OCI-LY1 (cell line): ENCODE results near the gene GPR45.

Experiments used
- H2AFZ ChIP-seq: fragments of 200-600 bp; sonication (generic), shearing (Covaris generic); 2 replicates; pipeline ENCODE4 v1.6.0; 2014; ENCODE audit warnings: antibody characterized with exemption, mild to moderate bottlenecking, low read length
- H3F3A ChIP-seq: fragments of 200-600 bp; sonication (generic), shearing (Covaris generic); 2 replicates; pipeline ENCODE4 v1.6.0; 2014; ENCODE audit warnings: mild to moderate bottlenecking, antibody characterized with exemption, low read length, moderate library complexity; ENCODE audit not compliant: insufficient read depth
- H3K27ac ChIP-seq: fragments of 200-600 bp; sonication (generic); 2 replicates; pipeline ENCODE4 v1.5.1; 2014; ENCODE audit warnings: low read length, mixed run types, mild to moderate bottlenecking, low read depth; ENCODE audit not compliant: poor library complexity, severe bottlenecking
- H3K27me3 ChIP-seq: fragments of 200-600 bp; sonication (generic); 2 replicates; pipeline ENCODE4 v1.6.0; 2014; ENCODE audit warnings: antibody characterized with exemption, mild to moderate bottlenecking, low read length, moderate library complexity; ENCODE audit not compliant: insufficient read depth
- H3K36me3 ChIP-seq: fragments of 200-600 bp; sonication (generic); 2 replicates; pipeline ENCODE4 v1.6.1; 2014; ENCODE audit warnings: mild to moderate bottlenecking, antibody characterized with exemption, low read length, moderate library complexity, mixed read lengths; ENCODE audit not compliant: insufficient read depth
- H3K4me1 ChIP-seq: fragments of 200-600 bp; sonication (generic); 2 replicates; pipeline ENCODE4 v1.5.1; 2014; ENCODE audit warnings: mild to moderate bottlenecking, low read length, moderate library complexity; ENCODE audit not compliant: insufficient read depth, severe bottlenecking
- H3K4me2 ChIP-seq: fragments of 200-600 bp; sonication (generic), shearing (Covaris generic); 2 replicates; pipeline ENCODE4 v1.6.1; 2014; ENCODE audit warnings: low read length
- H3K4me3 ChIP-seq: fragments of 200-600 bp; sonication (generic); 2 replicates; pipeline ENCODE4 v1.5.1; 2014; ENCODE audit warnings: low read length, low read depth, mild to moderate bottlenecking, mixed read lengths; ENCODE audit not compliant: poor library complexity, severe bottlenecking
- H3K79me2 ChIP-seq: fragments of 200-600 bp; shearing (Covaris generic); 2 replicates; pipeline ENCODE4 v1.6.1; 2016; ENCODE audit warnings: mixed run types, low read length, mixed read lengths; ENCODE audit not compliant: insufficient read depth
- H3K9ac ChIP-seq: fragments of 200-600 bp; sonication (generic), shearing (Covaris generic); 2 replicates; pipeline ENCODE4 v1.6.1; 2014; ENCODE audit warnings: mild to moderate bottlenecking, low read length, mixed read lengths
- H3K9me2 ChIP-seq: fragments of 200-600 bp; sonication (generic), shearing (Covaris generic); 2 replicates; pipeline ENCODE4 v1.6.1; 2014; ENCODE audit warnings: low read depth, mild to moderate bottlenecking, low read length, mixed read lengths
- H3K9me3 ChIP-seq: fragments of 200-600 bp; shearing (Covaris generic); 2 replicates; pipeline ENCODE4 v1.6.1; 2014; ENCODE audit warnings: low read length, mixed read lengths
- H4K20me1 ChIP-seq: fragments of 200-600 bp; sonication (generic), shearing (Covaris generic); 2 replicates; pipeline ENCODE4 v1.6.0; 2016; ENCODE audit warnings: mild to moderate bottlenecking, low read length; ENCODE audit not compliant: insufficient read depth
- CTCF ChIP-seq: fragments of 200-600 bp; sonication (generic), shearing (Covaris generic); IDR thresholded peaks from 2 replicates; pipeline ENCODE4 v1.5.1; 2017; ENCODE audit warnings: mild to moderate bottlenecking, antibody characterized with exemption, low read length, moderate library complexity, mixed read lengths
- EZH2 ChIP-seq: fragments of 200-600 bp; sonication (generic), shearing (Covaris generic); IDR thresholded peaks from 2 replicates; pipeline ENCODE4 v1.8.0; 2017; ENCODE audit warnings: borderline replicate concordance, mixed run types, mild to moderate bottlenecking, antibody characterized with exemption, low read length, moderate library complexity, mixed read lengths

GPR45 gene

GRCh38 chr2:105290981-105291660 lies 49.6 kb downstream of the GPR45 start:
- no peaks in the 10 kb centered on the region for H3K79me2 ChIP-seq

GRCh38 chr2:105291981-105292380 lies 50.4 kb downstream of the GPR45 start:
- Histone ChIP-seq H3F3A (no peaks in the 10 kb centered on the region), H3K4me3 (no peak overlapping the region), H3K79me2 (no peaks in the 10 kb centered on the region), H3K4me2 (no peak overlapping the region), H3K9ac (no peak overlapping the region), H3K4me1 (no peaks in the 10 kb centered on the region), H3K9me3 (no peaks in the 10 kb centered on the region), H3K9me2 (no peaks in the 10 kb centered on the region), H4K20me1 (no peaks in the 10 kb centered on the region), H2AFZ (no peak overlapping the region), H3K27ac (no peak overlapping the region), H3K27me3 (no peaks in the 10 kb centered on the region), H3K36me3 (peaks cover 80% of the 10 kb centered on the region)
- no peak for TF ChIP-seq CTCF
- no peak for TF ChIP-seq EZH2

More at GRCh38 chr2:105290981-105291660, 49.6 kb downstream of the GPR45 start:
- Histone ChIP-seq H4K20me1 (no peaks in the 10 kb centered on the region), H2AFZ (no peak overlapping the region), H3K9me2 (no peaks in the 10 kb centered on the region), H3K36me3 (peaks cover 80% of the 10 kb centered on the region), H3K9ac (no peak overlapping the region), H3K4me1 (no peaks in the 10 kb centered on the region), H3K27me3 (no peaks in the 10 kb centered on the region), H3K4me3 (no peak overlapping the region), H3F3A (no peaks in the 10 kb centered on the region), H3K9me3 (no peaks in the 10 kb centered on the region), H3K27ac (no peak overlapping the region), H3K4me2 (no peak overlapping the region)
- TF ChIP-seq EZH2 (no peak), CTCF (no peak)
